OCI-LY7 (cell line): ENCODE data around the gene FLCN. TPM values are rescaled to one million over a fixed set of nuclear protein-coding genes. Genes with fewer than 3 reads are reported as not detected.

Experiments used
- BruUV-seq: library from RNA; stranded (reverse); fragments of 400-500 nt; replicated peaks from 2 replicates; lab custom pipeline; 2021; lab: Mats Ljungman, UMichigan
- CTCF ChIA-PET: fragments of 300-600 bp; sonication (Branson Sonifier 250); formaldehyde crosslinking; loops from one replicate; lab custom pipeline; 2022; ENCODE audit warnings: antibody characterized with exemption; ENCODE audit not compliant: unreplicated experiment; lab: Charles Lee
- POLR2A ChIA-PET: fragments of 300-600 bp; sonication (Branson Sonifier 250); formaldehyde crosslinking; loops from one replicate; lab custom pipeline; 2022; ENCODE audit warnings: antibody characterized with exemption; lab: Charles Lee
- DNase-seq: peaks from one replicate; pipeline ENCODE4 v3.0.0-alpha.2; 2015; ENCODE audit warnings: low spot score
- H2AFZ ChIP-seq: fragments of 200-600 bp; sonication (generic), shearing (Covaris generic); 2 replicates; pipeline ENCODE4 v1.6.1; 2014; ENCODE audit warnings: mild to moderate bottlenecking, antibody characterized with exemption, low read length, moderate library complexity
- H3K27ac ChIP-seq: fragments of 200-600 bp; sonication (generic); 2 replicates; pipeline ENCODE4 v1.5.1; 2014; ENCODE audit warnings: mixed run types, low read depth, mild to moderate bottlenecking, moderate library complexity, low read length, inconsistent platforms; ENCODE audit not compliant: poor library complexity, severe bottlenecking
- H3K36me3 ChIP-seq: fragments of 200-600 bp; sonication (generic); 2 replicates; pipeline ENCODE4 v1.6.1; 2014; ENCODE audit warnings: mild to moderate bottlenecking, antibody characterized with exemption, low read length, moderate library complexity, mixed read lengths; ENCODE audit not compliant: insufficient read depth
- H3K4me1 ChIP-seq: fragments of 200-600 bp; sonication (generic); 2 replicates; pipeline ENCODE4 v1.5.1; 2014; ENCODE audit warnings: mild to moderate bottlenecking, low read length; ENCODE audit not compliant: insufficient read depth, poor library complexity, severe bottlenecking
- H3K4me2 ChIP-seq: fragments of 200-600 bp; sonication (generic); 2 replicates; pipeline ENCODE4 v1.6.1; 2014; ENCODE audit warnings: mild to moderate bottlenecking, low read length
- H3K4me3 ChIP-seq: fragments of 200-600 bp; sonication (generic); 2 replicates; pipeline ENCODE4 v1.5.1; 2014; ENCODE audit warnings: mild to moderate bottlenecking, low read depth, low read length; ENCODE audit not compliant: poor library complexity, severe bottlenecking
- H3K79me2 ChIP-seq: fragments of 200-600 bp; sonication (generic); 2 replicates; pipeline ENCODE4 v1.6.1; 2016; ENCODE audit warnings: low read depth, mild to moderate bottlenecking, low read length, moderate library complexity, mixed read lengths; ENCODE audit not compliant: insufficient read depth
- H3K9me2 ChIP-seq: fragments of 200-600 bp; sonication (generic); 2 replicates; pipeline ENCODE4 v1.6.1; 2016; ENCODE audit warnings: mild to moderate bottlenecking, low read length, mixed read lengths; ENCODE audit not compliant: insufficient read depth
- H3K9me3 ChIP-seq: fragments of 200-600 bp; sonication (generic); 2 replicates; pipeline ENCODE4 v1.6.1; 2014; ENCODE audit warnings: mild to moderate bottlenecking, mixed run types, low read length, mixed read lengths
- H4K20me1 ChIP-seq: fragments of 200-600 bp; sonication (generic); 2 replicates; pipeline ENCODE4 v1.6.1; 2014; ENCODE audit warnings: mild to moderate bottlenecking, antibody characterized with exemption, low read length, moderate library complexity, mixed read lengths; ENCODE audit not compliant: insufficient read depth
- CTCF ChIP-seq: fragments of 200-600 bp; sonication (generic); conservative IDR thresholded peaks from 2 replicates; pipeline ENCODE4 v1.5.1; 2014; ENCODE audit warnings: mild to moderate bottlenecking, antibody characterized with exemption, low read length, moderate library complexity, mixed read lengths
- EZH2phosphoT487 ChIP-seq: fragments of 200-600 bp; sonication (generic); IDR thresholded peaks from 2 replicates; pipeline ENCODE4 v1.6.1; 2018; ENCODE audit warnings: low read depth, borderline replicate concordance, mild to moderate bottlenecking, mixed run types, antibody characterized with exemption, low read length, moderate library complexity, mixed read lengths
- intact Hi-C: fragments of 100-400 bp; cut with micrococcal nuclease; formaldehyde crosslinking; loops from one replicate; pipeline ENCODE4 v1.10.0; 2022; ENCODE audit not compliant: unreplicated experiment
- total RNA-seq, 2 experiments: library from RNA; depleted of rRNA in 1 of 2; stranded (reverse); fragments of >200 nt in 1 of 2; shearing (Covaris generic) in 1 of 2; gene quantifications; 2 replicates each; pipeline ENCODE4 v1.2.3, GENCODE V29; 2014 to 2022

Gene FLCN
- total RNA-seq, 2 experiments from 2014 or later: 20.5 to 20.9 TPM

- ChIA-PET POLR2A (no interaction called here), CTCF (interaction anchor here (0.5 kb wide), 1 partner anchor 9 kb away, joined by 4 read pairs; no protein-coding TSS in a partner anchor)
- no peak overlapping the region for H3K4me3 ChIP-seq
- peaks cover 48% of the 10 kb centered on the region; the same call in 1 of the 2 replicates for H3K36me3 ChIP-seq
- H3K4me1 ChIP-seq: no peaks in the 10 kb centered on the region
- H3K9me3 ChIP-seq: no peaks in the 10 kb centered on the region
- no peak for DNase-seq
- no peak overlapping the region for H3K27ac ChIP-seq
- H3K9me2 ChIP-seq: no peaks in the 10 kb centered on the region
- H3K4me2 ChIP-seq: no peak overlapping the region
- no peak overlapping the region for H2AFZ ChIP-seq
- intact Hi-C loops: no loop called here
- TF ChIP-seq EZH2phosphoT487 (no peak), CTCF (no peak)
- no TSS peak for BruUV-seq
- H4K20me1 ChIP-seq: no peaks in the 10 kb centered on the region; the same call in 1 of the 2 replicates
- H3K79me2 ChIP-seq: no peaks in the 10 kb centered on the region
Observed at GRCh38 chr17:17224137-17224536, 12.8 kb downstream of the FLCN start.

- BruUV-seq: no TSS peak
- peaks cover 49% of the 10 kb centered on the region; the same call in 1 of the 2 replicates for H3K36me3 ChIP-seq
- no peaks in the 10 kb centered on the region for H3K9me3 ChIP-seq
- no peak overlapping the region for H3K27ac ChIP-seq
- ChIA-PET POLR2A (no interaction called here), CTCF (interaction anchor here (0.5 kb wide), 1 partner anchor 9 kb away, joined by 4 read pairs; no protein-coding TSS in a partner anchor)
- H3K4me3 ChIP-seq: no peak overlapping the region
- H3K4me1 ChIP-seq: no peaks in the 10 kb centered on the region
- H3K79me2 ChIP-seq: no peaks in the 10 kb centered on the region
- no peak overlapping the region for H3K4me2 ChIP-seq
- H3K9me2 ChIP-seq: no peaks in the 10 kb centered on the region
- intact Hi-C loops: no loop called here
- TF ChIP-seq EZH2phosphoT487 (no peak), CTCF (no peak)
- no peak overlapping the region for H2AFZ ChIP-seq
- no peaks in the 10 kb centered on the region; the same call in 1 of the 2 replicates for H4K20me1 ChIP-seq
- DNase-seq: no peak
Observed at GRCh38 chr17:17223736-17224135, 13.2 kb downstream of the FLCN start.

- Histone ChIP-seq H3K79me2 (no peaks in the 10 kb centered on the region), H3K27ac (no peak overlapping the region), H2AFZ (no peak overlapping the region), H4K20me1 (no peaks in the 10 kb centered on the region; the same call in 1 of the 2 replicates), H3K9me3 (no peaks in the 10 kb centered on the region), H3K9me2 (no peaks in the 10 kb centered on the region), H3K4me1 (no peaks in the 10 kb centered on the region), H3K4me3 (no peak overlapping the region), H3K4me2 (no peak overlapping the region), H3K36me3 (peaks cover 48% of the 10 kb centered on the region; the same call in 1 of the 2 replicates)
- no TSS peak for BruUV-seq
- TF ChIP-seq EZH2phosphoT487: no peak
- TF ChIP-seq CTCF: no peak
- DNase-seq: no peak
- CTCF ChIA-PET: no interaction called here
- POLR2A ChIA-PET: interaction anchor here (0.5 kb wide), 1 partner anchor 162 kb away, joined by 6 read pairs; no protein-coding TSS in a partner anchor
- intact Hi-C loops: no loop called here
Observed at GRCh38 chr17:17221329-17221728, 15.6 kb downstream of the FLCN start.
